ENCODE results near the gene RTP5. TPM values are rescaled to one million over a fixed set of nuclear protein-coding genes. Genes with fewer than 3 reads are reported as not detected.

Gene RTP5
- polyA plus RNA-seq, 1 of the 3 experiments (the other 2 are of a cell fraction), result not detected

DNA sequence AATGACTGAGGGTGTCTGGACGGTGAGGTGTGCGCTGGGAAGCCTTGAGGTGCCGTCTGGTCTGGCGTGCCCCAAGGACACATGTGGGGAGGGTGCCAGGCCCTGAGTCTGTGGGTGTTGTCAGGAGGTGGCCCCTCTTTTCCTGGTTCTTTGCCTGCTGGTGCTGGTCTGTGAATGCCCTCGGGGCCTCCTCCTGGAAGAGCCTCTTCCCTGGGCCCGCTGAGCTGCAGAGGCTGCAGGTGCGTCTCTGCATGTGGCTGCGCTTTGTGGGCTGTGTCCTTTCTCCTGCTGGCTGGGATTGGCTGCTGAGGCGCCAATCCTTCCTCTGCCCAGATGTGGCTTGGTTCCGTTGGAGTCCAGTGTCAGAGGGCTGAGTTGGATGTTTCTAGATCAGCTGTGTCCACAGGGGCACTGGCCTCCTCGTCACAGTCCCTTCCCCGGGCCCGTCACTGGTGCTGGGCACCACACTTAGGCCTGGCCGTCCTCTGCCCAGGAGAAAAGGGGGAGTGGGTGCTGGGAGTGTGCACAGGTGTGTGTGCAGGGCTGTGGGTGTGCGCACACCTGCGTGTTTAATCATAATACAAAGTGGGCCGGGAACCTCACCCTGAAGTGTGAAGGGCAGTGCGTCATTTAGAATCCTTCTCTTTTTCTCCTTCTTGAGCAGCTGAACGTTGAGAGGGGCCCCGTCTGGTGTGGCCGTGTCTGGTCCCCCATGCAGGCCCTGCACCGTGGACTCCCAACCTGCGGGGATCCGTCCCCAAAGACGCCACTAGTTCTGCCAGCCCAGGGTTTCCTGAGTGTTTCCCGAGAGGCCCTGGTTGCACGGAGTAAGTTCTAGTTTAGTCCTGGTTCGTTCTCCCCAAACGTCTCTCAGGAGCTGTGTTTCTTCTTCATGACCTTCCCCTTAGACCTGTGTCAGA is 35.5 kb downstream of the RTP5 start:
- WGBS (ENCODE audit: low lambda C conversion rate), result 80% methylated on average over 18 of the region's 29 CpGs
- ChIA-PET CTCF (interaction anchor here (1.0 kb wide), 2 partner anchors 11 to 202 kb away, joined by 3 to 4 read pairs; no protein-coding TSS in a partner anchor), POLR2A (no interaction called here)
- Histone ChIP-seq H2AFZ (ENCODE audit: low read depth) (no peak overlapping the region), H4K20me1 (ENCODE audit: insufficient read depth) (no peaks in the 10 kb centered on the region), H3F3A (replicated peaks; ENCODE audit: insufficient read depth) (no peaks in the 10 kb centered on the region), H3K79me2 (ENCODE audit: insufficient read depth) (no peaks in the 10 kb centered on the region), H3K4me1 (ENCODE audit: control insufficient read depth in 1 of 2, insufficient read depth in 2 of 2, low read depth in 1 of 2, low read length in 1 of 2) (peaks cover 0 to 14% of the 10 kb centered on the region in 2 experiments; a peak in 1 of 4 replicates), H3K9me2 (no peaks in the 10 kb centered on the region), H3K27ac (ENCODE audit: low read depth in 2 of 2, low read length in 1 of 2) (no peak overlapping the region; a peak in 1 of 4 replicates), H3K27me3 (ENCODE audit: insufficient read depth) (no peaks in the 10 kb centered on the region), H3K36me3 (replicated peaks in 1 of 2; ENCODE audit: control insufficient read depth in 1 of 2, insufficient read depth in 2 of 2, low read length in 1 of 2) (no peaks in the 10 kb centered on the region), H3K9ac (no peak overlapping the region), H3K9me3 (no peaks in the 10 kb centered on the region), H3K4me2 (no peak overlapping the region), H3K4me3 (ENCODE audit: low read depth in 2 of 2, low read length in 1 of 2) (no peak overlapping the region)
- DNase-seq, result no peak
- TF ChIP-seq NRF1 (IDR thresholded peaks at IDR 0.05; ENCODE audit: low read depth, low read length) (no peak), MXI1 (IDR thresholded peaks at IDR 0.05; ENCODE audit: low read depth, low read length) (no peak), MEF2A (IDR thresholded peaks at IDR 0.05; ENCODE audit: borderline replicate concordance, low read depth) (no peak), TAF1 (IDR thresholded peaks at IDR 0.05; ENCODE audit: borderline replicate concordance, low read depth, low read length) (no peak), RXRA (IDR thresholded peaks at IDR 0.05; ENCODE audit: borderline replicate concordance, low read depth) (no peak), FOSL2 (IDR thresholded peaks at IDR 0.05; ENCODE audit: borderline replicate concordance, low read depth) (no peak), NFIC (IDR thresholded peaks at IDR 0.05; ENCODE audit: borderline replicate concordance) (no peak), RAD21 (IDR thresholded peaks at IDR 0.05; ENCODE audit: low read length) (no peak), EZH2phosphoT487 (IDR thresholded peaks at IDR 0.05; ENCODE audit: borderline replicate concordance, low read depth) (no peak)
- TF ChIP-seq, protein P1, sequence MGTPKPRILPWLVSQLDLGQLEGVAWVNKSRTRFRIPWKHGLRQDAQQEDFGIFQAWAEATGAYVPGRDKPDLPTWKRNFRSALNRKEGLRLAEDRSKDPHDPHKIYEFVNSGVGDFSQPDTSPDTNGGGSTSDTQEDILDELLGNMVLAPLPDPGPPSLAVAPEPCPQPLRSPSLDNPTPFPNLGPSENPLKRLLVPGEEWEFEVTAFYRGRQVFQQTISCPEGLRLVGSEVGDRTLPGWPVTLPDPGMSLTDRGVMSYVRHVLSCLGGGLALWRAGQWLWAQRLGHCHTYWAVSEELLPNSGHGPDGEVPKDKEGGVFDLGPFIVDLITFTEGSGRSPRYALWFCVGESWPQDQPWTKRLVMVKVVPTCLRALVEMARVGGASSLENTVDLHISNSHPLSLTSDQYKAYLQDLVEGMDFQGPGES (IDR thresholded peaks at IDR 0.05; ENCODE audit: low read depth, low read length), result no peak

DNA sequence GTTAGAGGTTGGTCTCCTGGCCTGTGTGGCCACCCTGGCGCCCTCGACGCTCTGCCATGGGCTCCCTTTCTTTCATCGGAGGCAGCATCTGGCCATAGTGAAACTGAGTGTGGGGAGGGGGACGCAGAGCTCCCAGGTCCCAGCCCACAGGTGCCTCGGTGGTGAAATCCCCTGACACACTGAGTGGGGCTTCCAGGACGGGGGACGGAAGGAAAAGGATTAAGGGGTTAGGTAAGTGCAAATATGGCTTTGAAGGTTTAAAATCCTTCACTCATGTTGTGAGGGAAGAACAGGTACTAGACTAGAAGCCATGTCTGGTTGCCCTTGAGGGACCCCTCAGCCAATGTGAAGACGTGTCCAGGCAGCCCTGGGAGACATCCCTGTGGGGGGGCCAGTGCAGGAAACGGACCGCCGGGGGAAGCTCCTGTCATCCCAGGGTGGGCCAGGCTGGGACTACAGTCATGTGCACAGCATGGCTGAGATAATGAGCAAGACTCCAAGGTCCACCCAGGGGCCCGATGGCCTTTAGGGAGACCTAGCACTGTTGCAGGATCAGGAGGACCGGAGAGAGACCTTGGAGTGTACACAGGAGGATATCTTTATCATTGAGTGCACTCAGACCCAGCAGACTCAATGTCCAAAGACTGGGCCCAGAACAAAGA is 36.3 kb downstream of the RTP5 start:
- H3K79me2 ChIP-seq (ENCODE audit: insufficient read depth), result no peaks in the 10 kb centered on the region
- no peaks in the 10 kb centered on the region for H4K20me1 ChIP-seq (ENCODE audit: insufficient read depth)
- H3K9me3 ChIP-seq, result no peaks in the 10 kb centered on the region
- no peak overlapping the region for H3K4me2 ChIP-seq
- ChIA-PET POLR2A (no interaction called here), CTCF (no interaction called here)
- H3K36me3 ChIP-seq (replicated peaks in 1 of 2; ENCODE audit: control insufficient read depth in 1 of 2, insufficient read depth in 2 of 2, low read length in 1 of 2), result no peaks in the 10 kb centered on the region
- H3K4me3 ChIP-seq (ENCODE audit: low read depth in 2 of 2, low read length in 1 of 2), result no peak overlapping the region
- H3F3A ChIP-seq (replicated peaks; ENCODE audit: insufficient read depth), result no peaks in the 10 kb centered on the region
- no peak overlapping the region for H3K9ac ChIP-seq
- no peak for DNase-seq
- H3K27ac ChIP-seq (ENCODE audit: low read depth in 2 of 2, low read length in 1 of 2), result no peak overlapping the region
- no peak for TF ChIP-seq RFX5 (IDR thresholded peaks at IDR 0.05; ENCODE audit: low read length)
- no peak for TF ChIP-seq NRF1 (IDR thresholded peaks at IDR 0.05; ENCODE audit: low read depth, low read length)
- TF ChIP-seq SIN3A (IDR thresholded peaks at IDR 0.05; ENCODE audit: borderline replicate concordance, low read depth, low read length), result no peak
- no peak for TF ChIP-seq TCF12 (IDR thresholded peaks at IDR 0.05)
- TF ChIP-seq EP300 (IDR thresholded peaks at IDR 0.05; ENCODE audit: borderline replicate concordance in 1 of 2, low read depth in 1 of 2, low read length in 1 of 2), result no peak
- no peak for TF ChIP-seq GATA2 (CRISPR knock-in tag; IDR thresholded peaks at IDR 0.05)
- TF ChIP-seq, protein P2, sequence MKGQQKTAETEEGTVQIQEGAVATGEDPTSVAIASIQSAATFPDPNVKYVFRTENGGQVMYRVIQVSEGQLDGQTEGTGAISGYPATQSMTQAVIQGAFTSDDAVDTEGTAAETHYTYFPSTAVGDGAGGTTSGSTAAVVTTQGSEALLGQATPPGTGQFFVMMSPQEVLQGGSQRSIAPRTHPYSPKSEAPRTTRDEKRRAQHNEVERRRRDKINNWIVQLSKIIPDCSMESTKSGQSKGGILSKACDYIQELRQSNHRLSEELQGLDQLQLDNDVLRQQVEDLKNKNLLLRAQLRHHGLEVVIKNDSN (IDR thresholded peaks at IDR 0.05; ENCODE audit: borderline replicate concordance, low read depth), result no peak
- TF ChIP-seq MEF2A (IDR thresholded peaks at IDR 0.05; ENCODE audit: borderline replicate concordance, low read depth), result no peak
- no peak for TF ChIP-seq TEAD4 (IDR thresholded peaks at IDR 0.05; ENCODE audit: borderline replicate concordance, insufficient read depth)
- TF ChIP-seq RCOR1 (IDR thresholded peaks at IDR 0.05; ENCODE audit: low read length), result no peak
- TF ChIP-seq TAF1 (IDR thresholded peaks at IDR 0.05; ENCODE audit: borderline replicate concordance, low read depth, low read length), result no peak
- TF ChIP-seq, protein P1 (IDR thresholded peaks at IDR 0.05; ENCODE audit: low read depth, low read length), result no peak
- no peak for TF ChIP-seq POLR2AphosphoS5 (IDR thresholded peaks at IDR 0.05; ENCODE audit: low read depth, low read length)
- 87% methylated on average over 14 of the region's 14 CpGs for WGBS (ENCODE audit: low lambda C conversion rate)
- H3K9me2 ChIP-seq, result no peaks in the 10 kb centered on the region
- H3K4me1 ChIP-seq (ENCODE audit: control insufficient read depth in 1 of 2, insufficient read depth in 2 of 2, low read depth in 1 of 2, low read length in 1 of 2), result peaks cover 0 to 7% of the 10 kb centered on the region in 2 experiments; a peak in 1 of 4 replicates
- no peak overlapping the region for H2AFZ ChIP-seq (ENCODE audit: low read depth)
- no peaks in the 10 kb centered on the region for H3K27me3 ChIP-seq (ENCODE audit: insufficient read depth)
